NOMO-1 treated with DMSO at 0.1 percent for 48 hours (cell line): ENCODE data around the gene EEFSEC.

Source experiments
- DNase-seq: peaks from one replicate; lab custom pipeline; 2025; ENCODE audit not compliant: unreplicated experiment; lab: John Stamatoyannopoulos, UW

EEFSEC gene

GRCh38 chr3:128408012-128408692 lies 254.9 kb downstream of the EEFSEC start:
- DNase-seq = no peak

DNA sequence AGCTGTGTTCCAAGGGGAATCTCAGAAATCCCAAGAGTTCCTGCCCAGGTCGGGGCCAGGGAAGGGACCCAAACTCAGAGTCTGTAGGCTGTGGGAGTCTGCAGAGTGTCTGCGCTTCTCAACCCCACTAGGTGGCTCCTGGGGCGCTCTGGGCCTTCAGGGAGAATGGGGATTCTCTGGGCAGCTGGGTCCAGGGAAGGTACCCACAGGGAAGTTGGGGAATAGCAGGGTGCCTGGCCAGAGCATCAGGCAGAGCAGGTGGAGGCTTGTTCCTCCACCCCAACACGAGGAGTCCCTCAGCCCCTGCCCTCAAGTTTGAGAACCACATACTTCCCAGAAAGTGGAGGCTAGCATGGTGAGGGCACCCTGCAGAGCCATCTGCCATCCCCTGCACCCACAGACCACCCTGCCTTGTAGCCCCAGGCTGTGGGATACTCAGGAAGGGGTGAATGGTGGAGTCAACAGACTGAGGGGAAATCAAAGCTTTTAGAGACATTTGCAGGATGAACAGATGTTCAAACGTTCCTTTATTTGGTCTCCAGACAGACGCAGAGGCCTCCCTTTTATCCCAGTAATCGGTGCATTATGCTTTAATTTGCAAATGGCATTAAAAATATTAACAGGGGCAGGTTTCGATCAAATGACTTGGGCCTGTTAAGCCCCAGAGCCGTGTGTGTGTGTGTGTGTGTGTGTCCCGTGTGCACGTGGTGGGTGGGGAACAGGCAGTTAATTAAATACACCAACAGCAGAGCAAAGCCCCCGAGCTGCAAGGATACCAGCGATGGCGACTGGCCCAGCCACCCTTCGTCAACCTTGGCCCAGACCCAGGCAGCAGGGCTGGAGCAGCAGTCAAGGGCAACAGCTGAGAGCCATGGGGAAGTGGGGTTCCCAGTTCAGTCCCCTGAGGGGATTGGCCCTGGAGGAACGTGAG lies 255.7 kb downstream of the EEFSEC start:
- no peak for DNase-seq

DNA sequence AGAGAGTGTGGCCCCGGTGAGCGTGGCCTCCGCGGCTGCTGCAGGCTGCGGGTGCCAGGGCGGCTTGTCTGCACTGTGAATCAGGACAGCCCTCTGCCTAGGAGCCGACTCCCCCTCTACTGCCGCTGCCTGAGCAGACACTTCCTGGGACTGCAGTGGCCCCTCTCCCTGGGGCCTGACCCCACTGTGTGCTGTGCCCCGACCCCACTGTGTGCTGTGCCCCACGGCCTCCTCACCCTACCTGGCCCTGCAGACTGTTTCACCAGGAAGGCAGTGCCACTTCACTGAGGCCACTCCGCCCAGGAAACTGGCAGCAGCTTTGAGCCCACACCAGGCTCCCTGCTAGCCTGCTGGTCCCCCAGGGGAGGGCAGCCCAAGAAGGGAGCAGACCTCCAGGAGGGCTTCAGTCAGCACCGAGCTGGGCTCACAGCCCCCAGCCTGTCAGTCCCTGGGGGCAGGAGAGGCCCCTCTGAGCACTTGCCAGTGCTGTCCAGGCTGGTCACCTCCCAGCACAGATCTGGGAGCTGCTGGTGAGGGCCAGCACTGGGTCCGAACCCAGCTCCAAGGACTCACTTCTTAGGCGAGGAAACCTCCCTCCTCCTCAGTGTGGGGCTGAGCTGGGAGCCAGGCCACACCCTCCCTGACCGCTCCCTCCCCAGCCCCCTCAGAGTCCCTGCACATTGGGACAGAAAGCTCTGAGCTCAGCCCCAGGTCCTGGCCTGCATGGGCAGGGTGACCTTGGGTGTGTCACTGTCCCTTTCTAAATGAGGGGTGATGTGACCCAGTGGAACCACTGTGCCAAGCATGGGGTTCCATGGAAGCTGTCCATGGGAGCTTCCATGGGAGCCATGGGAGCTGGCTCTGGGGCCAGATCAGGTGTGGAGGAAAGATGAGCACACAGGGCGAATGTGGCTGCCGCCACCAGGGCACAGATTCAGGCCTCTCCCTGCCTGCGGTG lies 256.6 kb downstream of the EEFSEC start:
- no peak for DNase-seq

DNA sequence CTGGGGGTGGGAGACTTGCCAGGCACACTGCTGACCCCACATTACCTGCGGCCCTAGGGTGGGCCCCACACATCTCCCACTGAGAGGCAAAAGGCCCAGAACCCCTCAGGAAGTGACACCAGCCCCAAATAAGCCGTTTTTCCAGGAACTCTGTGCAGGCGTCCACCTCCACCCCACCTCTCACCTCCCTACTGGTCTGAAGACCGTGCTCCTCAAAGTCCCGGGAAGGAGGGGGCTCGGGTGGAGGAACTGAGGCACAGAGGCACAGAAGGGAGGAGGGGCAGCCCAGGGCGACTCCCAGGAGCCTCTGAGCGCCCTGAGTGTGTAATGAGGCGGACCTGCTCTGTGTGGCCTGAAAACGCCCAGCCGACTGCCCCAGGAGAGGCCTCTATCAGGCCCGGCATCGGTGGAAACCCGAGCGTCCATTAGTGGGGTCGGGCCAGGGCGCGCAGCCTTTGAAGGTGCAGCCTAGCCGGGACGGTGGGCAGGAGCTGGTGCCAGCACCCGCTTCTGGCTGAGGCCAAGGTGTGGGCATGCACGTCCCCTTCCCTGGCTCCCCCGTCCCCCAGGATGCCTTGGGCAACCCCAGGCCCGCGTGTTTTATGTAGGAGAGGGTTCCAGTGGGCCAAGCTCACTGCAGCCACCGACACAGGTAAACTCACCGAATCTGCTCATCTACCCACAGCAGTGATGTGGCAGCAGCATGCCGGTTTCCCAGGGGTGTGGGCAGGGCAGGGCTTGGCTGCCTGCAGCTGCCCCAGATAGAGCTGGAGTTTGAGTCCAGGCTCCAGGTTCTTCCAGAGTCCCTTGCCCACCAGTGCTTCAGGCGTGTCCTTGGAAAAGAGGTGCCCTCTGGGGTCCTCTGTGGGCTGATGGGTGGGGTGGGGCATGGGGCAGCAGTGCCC lies 257.6 kb downstream of the EEFSEC start:
- no peak for DNase-seq

GRCh38 chr3:128411574-128412064 lies 258.3 kb downstream of the EEFSEC start:
- DNase-seq = no peak

- no peak for DNase-seq
Measured at GRCh38 chr3:128412180-128413002, 259.1 kb downstream of the EEFSEC start.

DNA sequence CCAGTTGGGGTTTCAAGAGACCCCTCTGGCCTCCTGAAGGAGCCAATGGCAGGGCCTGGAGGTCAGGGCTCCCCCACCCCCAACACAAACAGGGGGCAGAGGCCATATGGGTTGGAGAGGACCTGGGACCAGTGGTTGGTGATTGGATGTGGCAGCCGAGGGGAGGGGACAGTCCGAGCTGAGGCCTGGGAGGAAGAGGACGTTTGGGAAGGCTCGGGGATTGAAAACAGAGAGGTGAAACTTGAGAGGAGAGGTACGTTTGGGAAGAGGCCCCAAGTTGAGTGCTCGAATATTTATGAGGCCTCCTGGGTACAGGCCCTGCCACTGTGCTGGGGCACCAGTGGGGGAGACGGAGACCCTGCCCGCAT lies 259.7 kb downstream of the EEFSEC start:
- DNase-seq = no peak

GRCh38 chr3:128413413-128414205 lies 260.3 kb downstream of the EEFSEC start:
- DNase-seq = no peak

DNA sequence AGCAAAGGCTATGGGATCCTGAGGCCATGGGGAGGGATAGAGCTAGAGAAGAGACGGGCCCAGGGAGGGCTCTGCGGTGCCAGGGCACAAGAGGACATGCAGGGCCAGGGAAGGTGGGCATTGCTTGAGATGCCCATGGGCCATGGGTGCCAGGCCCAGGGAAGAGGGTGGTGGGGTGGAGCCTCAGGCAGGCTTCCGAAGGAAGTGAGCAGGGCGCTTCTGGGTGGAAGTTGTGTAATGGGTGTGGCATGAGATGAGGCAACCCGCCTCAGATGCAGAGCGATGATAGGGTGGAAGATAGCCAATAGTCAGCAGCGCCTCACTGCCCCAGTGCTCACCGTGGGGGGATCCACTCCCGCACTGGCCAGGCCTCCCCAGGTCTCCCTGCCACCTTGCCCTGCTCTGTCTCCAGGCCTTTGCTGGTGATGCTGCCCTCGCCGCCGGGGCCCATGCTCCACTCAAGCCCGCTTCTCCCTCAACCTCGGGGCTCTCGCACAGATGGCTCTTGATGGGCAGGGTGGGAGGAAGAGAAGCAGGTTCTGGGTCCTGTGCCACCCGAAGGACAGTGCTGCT lies 262.0 kb downstream of the EEFSEC start:
- peak; percentile 17 for DNase-seq

GRCh38 chr3:128415773-128416577 lies 262.7 kb downstream of the EEFSEC start:
- no peak for DNase-seq

DNA sequence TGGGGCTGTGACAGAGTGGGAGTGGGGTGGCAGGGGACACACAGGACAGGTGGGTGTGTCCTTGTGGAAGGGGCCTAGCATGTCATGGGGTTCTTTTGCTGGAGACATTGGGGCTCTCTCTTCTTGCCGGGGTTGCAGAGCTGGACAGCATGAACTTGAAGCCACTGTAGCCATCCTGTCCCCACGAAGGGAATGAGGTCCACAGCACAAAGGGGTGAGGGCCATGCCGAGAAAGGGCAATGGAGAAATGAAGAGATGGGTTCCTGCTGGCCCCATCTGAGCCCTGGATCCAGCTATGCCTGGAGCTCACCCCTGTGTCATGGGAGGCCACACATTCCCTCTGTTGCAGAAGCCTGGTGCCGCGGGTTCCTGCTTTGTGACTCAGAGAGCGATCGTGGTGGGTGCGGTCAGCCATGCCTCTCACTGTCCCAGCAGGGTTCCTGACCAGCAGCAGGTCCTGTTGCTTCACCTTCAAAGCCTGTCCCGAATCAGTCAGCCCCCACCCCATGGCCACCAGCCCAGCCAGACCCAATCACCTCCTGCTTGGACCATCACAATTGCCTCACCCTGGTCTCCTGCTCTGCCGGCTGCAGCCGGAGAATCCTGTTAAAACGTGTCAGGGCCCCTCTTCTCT lies 263.4 kb downstream of the EEFSEC start:
- peak; percentile 89 for DNase-seq

DNA sequence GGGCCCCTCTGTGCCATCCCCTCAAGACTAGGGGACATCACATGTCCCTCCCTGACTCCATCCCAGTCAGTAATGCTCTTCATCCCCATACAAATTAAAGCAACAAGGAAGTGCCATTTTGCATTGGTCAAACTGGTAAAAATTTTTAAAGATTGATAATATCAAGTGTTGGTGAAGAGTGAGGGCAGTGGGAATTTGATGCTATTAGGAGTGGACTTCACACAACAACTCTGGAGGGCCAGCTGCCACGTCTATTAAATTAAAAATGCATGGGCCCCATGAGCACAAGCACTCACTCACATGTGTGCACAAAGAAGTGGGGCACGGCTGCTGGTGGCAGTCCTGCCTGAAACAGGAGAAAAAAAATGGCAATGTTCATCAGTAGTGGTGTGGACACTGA lies 265.6 kb downstream of the EEFSEC start:
- no peak for DNase-seq

DNA sequence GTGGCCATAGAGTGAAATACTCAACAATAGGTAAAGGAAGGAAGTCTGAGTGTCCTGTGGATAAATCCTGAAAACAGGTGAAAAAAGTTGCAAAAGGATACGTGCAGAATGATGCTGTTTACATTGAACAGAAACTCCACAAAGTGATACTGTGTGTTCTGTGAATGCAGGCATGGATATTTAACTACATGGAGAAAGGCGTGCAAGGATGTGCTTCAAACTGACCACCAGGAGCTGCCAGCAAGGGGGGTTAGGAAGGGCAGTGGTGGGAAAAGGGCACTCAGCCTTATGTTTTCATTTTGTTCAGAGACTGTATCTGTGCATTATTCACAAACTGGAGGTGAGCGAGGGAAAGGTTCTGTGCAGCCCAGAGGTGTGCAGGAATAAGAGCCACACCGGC lies 266.0 kb downstream of the EEFSEC start:
- no peak for DNase-seq

DNA sequence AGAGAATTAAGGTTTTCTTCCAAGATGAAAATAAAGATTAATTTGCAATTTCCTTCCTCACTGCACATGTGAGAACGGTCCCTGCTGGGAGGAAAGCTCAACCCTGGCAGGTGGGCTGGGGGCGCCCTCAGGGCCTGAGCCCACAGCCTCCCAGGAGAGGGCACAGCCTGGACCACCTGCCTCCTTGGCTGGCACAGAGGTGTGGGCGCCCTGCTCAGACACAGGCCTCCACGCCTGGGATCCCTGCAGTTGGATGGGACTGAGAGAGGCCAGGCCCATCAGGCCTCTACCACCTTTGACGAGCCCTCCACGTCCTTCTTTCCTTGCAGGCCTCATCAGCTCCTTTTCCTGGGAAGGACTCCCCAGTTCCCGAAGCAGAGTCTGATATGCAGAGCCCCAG lies 267.0 kb downstream of the EEFSEC start:
- DNase-seq = no peak

DNA sequence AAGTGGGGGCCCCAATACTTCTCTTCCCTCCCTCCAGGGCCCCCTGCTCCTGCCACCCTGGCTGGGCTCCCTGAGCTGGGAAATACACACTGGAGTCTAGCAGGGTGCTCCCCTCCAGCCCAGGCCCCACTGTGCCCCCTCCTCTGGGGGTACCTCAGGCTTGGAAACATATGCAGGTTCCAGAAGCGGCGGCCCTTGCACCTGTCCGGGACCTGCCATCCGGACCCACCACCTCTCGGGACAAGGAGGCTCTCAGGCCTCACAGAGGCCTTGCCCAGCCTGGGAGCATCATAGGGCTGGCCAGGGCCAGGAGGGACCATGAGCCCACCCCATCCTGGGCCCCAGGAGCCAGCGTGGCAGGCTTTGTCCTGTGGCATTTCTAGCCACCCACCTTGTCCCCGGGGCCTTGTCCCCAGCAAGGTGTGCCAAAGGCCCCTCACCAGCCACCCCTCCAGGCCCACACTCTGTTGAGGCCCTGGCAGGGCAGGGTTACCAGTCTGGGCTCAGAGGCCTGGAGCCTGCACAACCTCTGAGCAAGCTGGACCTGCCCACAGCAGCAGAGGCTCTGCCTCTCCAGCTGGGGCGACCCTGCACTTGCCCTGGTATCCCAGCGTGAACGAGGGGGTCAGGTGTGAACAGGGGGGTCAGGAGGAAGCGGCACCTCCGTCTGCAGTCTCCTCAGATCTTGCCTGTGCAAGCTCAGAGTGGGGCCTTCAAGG lies 267.6 kb downstream of the EEFSEC start:
- DNase-seq = no peak

DNA sequence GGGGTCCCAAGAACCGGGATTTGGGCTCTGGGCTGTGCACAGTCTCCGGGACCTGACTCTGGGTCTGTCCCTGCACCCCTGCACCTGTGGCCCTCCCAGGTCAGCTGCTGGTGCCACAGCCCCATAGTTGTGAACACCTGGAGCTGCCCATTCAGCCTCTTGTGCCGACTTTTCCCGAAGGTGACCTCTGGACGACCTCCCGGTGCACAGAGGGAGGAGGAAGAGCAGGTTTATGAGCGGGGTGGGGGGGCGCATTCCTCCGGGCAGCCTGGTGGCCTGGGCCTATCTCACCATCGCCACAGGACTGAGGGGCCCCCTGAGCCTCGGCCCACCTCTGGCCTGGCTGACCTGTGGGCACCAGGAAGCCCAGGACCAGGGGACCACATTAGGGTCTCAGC lies 268.2 kb downstream of the EEFSEC start:
- no peak for DNase-seq
